WTC11 (cell line): ENCODE results near the gene TNS4. TPM values are rescaled to one million over a fixed set of nuclear protein-coding genes. Genes with fewer than 3 reads are reported as not detected.

Source experiments
- ATAC-seq: fragments of 200-7000 bp; cut with Tn5 transposase; 2 replicates; pipeline ENCODE4 v1.10.0; 2021; ENCODE audit warnings: mild to moderate bottlenecking, moderate library complexity
- CTCF ChIA-PET: fragments of 300-600 bp; sonication (Branson Sonifier 250); formaldehyde crosslinking; loops from one replicate; lab custom pipeline; 2021; ENCODE audit warnings: antibody characterized with exemption; lab: Charles Lee
- POLR2A ChIA-PET: fragments of 350-600 bp; sonication (Branson Sonifier 250); formaldehyde crosslinking; loops from one replicate; lab custom pipeline; 2021; ENCODE audit warnings: antibody characterized with exemption; lab: Charles Lee
- DNase-seq: peaks from one replicate; pipeline ENCODE4 v3.0.0; 2021; ENCODE audit warnings: low spot score
- H3K27ac Mint-ChIP-seq: 2 replicates; pipeline ENCODE4 v1.8.0; 2021; ENCODE audit warnings: mixed read lengths
- H3K27me3 Mint-ChIP-seq: 2 replicates; pipeline ENCODE4 v1.8.0; 2021; ENCODE audit warnings: low read depth, mild to moderate bottlenecking, moderate library complexity, mixed read lengths
- H3K36me3 Mint-ChIP-seq: 2 replicates; pipeline ENCODE4 v1.8.0; 2021; ENCODE audit warnings: mixed read lengths
- H3K4me1 Mint-ChIP-seq: 2 replicates; pipeline ENCODE4 v1.8.0; 2022; ENCODE audit warnings: mixed read lengths
- H3K4me3 Mint-ChIP-seq: 2 replicates; pipeline ENCODE4 v1.8.0; 2021; ENCODE audit warnings: mild to moderate bottlenecking, moderate library complexity, mixed read lengths
- H3K9me3 Mint-ChIP-seq: 2 replicates; pipeline ENCODE4 v1.8.0; 2021; ENCODE audit warnings: mixed read lengths
- AR ChIP-seq: fragments of 250-450 bp; sonication (Bioruptor Pico); IDR thresholded peaks from 2 replicates; pipeline ENCODE4 v1.9.0; 2021; ENCODE audit warnings: mild to moderate bottlenecking
- ATF2 ChIP-seq: sonication (generic); formaldehyde crosslinking; IDR thresholded peaks from 2 replicates; pipeline ENCODE4 v1.8.1; 2022; ENCODE audit warnings: low read depth, missing genetic modification reagents, borderline replicate concordance
- CREM ChIP-seq: sonication (generic); formaldehyde crosslinking; IDR thresholded peaks from 2 replicates; pipeline ENCODE4 v1.8.1; 2022; ENCODE audit warnings: mild to moderate bottlenecking, missing genetic modification reagents, moderate library complexity
- E2F1 ChIP-seq: sonication (generic); formaldehyde crosslinking; IDR thresholded peaks from 2 replicates; pipeline ENCODE4 v1.8.0; 2022; ENCODE audit warnings: mild to moderate bottlenecking, missing genetic modification reagents
- ETV6 ChIP-seq: sonication (generic); formaldehyde crosslinking; IDR thresholded peaks from 2 replicates; pipeline ENCODE4 v1.8.1; 2022; ENCODE audit warnings: mild to moderate bottlenecking, missing genetic modification reagents
- FOXJ3 ChIP-seq: sonication (generic); formaldehyde crosslinking; IDR thresholded peaks from 2 replicates; pipeline ENCODE4 v1.9.0; 2021; ENCODE audit warnings: missing genetic modification reagents, mild to moderate bottlenecking, borderline replicate concordance
- FOXK1 ChIP-seq: sonication (generic); formaldehyde crosslinking; IDR thresholded peaks from 2 replicates; pipeline ENCODE4 v1.8.0; 2022; ENCODE audit warnings: mild to moderate bottlenecking, moderate library complexity, missing genetic modification reagents
- FOXP1 ChIP-seq: sonication (generic); formaldehyde crosslinking; IDR thresholded peaks from 2 replicates; pipeline ENCODE4 v1.8.0; 2022; ENCODE audit warnings: missing genetic modification reagents, mild to moderate bottlenecking, moderate library complexity, borderline replicate concordance
- FOXP4 ChIP-seq: sonication (generic); formaldehyde crosslinking; IDR thresholded peaks from 2 replicates; pipeline ENCODE4 v1.8.0; 2022; ENCODE audit warnings: mild to moderate bottlenecking, missing genetic modification reagents
- GABPB1 ChIP-seq: sonication (generic); formaldehyde crosslinking; IDR thresholded peaks from 2 replicates; pipeline ENCODE4 v1.8.1; 2023; ENCODE audit warnings: mild to moderate bottlenecking, missing genetic modification reagents
- GTF2I ChIP-seq: fragments of 250-450 bp; sonication (Bioruptor Pico); conservative IDR thresholded peaks from 2 replicates; pipeline ENCODE4 v1.4.0; 2021; ENCODE audit warnings: mild to moderate bottlenecking
- HMGXB4 ChIP-seq: sonication (generic); formaldehyde crosslinking; IDR thresholded peaks from 2 replicates; pipeline ENCODE4 v1.8.1; 2023; ENCODE audit warnings: mild to moderate bottlenecking, moderate library complexity, missing genetic modification reagents
- NR2C2 ChIP-seq: sonication (generic); formaldehyde crosslinking; IDR thresholded peaks from 2 replicates; pipeline ENCODE4 v1.8.0; 2022; ENCODE audit warnings: mild to moderate bottlenecking, missing genetic modification reagents
- OVOL2 ChIP-seq: fragments of 250-450 bp; sonication (Bioruptor Pico); IDR thresholded peaks from 2 replicates; pipeline ENCODE4 v1.9.0; 2021; ENCODE audit warnings: mild to moderate bottlenecking, borderline replicate concordance
- PRRX2 ChIP-seq: fragments of 250-450 bp; sonication (Bioruptor Pico); IDR thresholded peaks from 2 replicates; pipeline ENCODE4 v1.8.0; 2021; ENCODE audit warnings: mild to moderate bottlenecking
- RORB ChIP-seq: fragments of 250-450 bp; sonication (Bioruptor Pico); IDR thresholded peaks from 2 replicates; pipeline ENCODE4 v1.9.0; 2021; ENCODE audit warnings: mild to moderate bottlenecking
- SMAD3 ChIP-seq: sonication (generic); formaldehyde crosslinking; IDR thresholded peaks from 2 replicates; pipeline ENCODE4 v1.8.0; 2022; ENCODE audit warnings: missing genetic modification reagents, mild to moderate bottlenecking, borderline replicate concordance
- TEAD1 ChIP-seq: sonication (generic); formaldehyde crosslinking; IDR thresholded peaks from 2 replicates; pipeline ENCODE4 v1.8.0; 2022; ENCODE audit warnings: mild to moderate bottlenecking, missing genetic modification reagents
- TP53 ChIP-seq: sonication (generic); formaldehyde crosslinking; IDR thresholded peaks from 2 replicates; pipeline ENCODE4 v1.8.1; 2023; ENCODE audit warnings: mild to moderate bottlenecking, missing genetic modification reagents
- ZBTB43 ChIP-seq: sonication (generic); formaldehyde crosslinking; IDR thresholded peaks from 2 replicates; pipeline ENCODE4 v1.8.1; 2023; ENCODE audit warnings: mild to moderate bottlenecking, missing genetic modification reagents
- ZNF121 ChIP-seq: sonication (generic); formaldehyde crosslinking; IDR thresholded peaks from 2 replicates; pipeline ENCODE4 v1.8.0; 2023; ENCODE audit warnings: missing genetic modification reagents
- ZNF281 ChIP-seq: sonication (generic); formaldehyde crosslinking; IDR thresholded peaks from 2 replicates; pipeline ENCODE4 v1.8.0; 2023; ENCODE audit warnings: mild to moderate bottlenecking, missing genetic modification reagents
- ZNF317 ChIP-seq: sonication (generic); formaldehyde crosslinking; IDR thresholded peaks from 2 replicates; pipeline ENCODE4 v1.8.1; 2023; ENCODE audit warnings: low read depth, mild to moderate bottlenecking, moderate library complexity, missing genetic modification reagents, borderline replicate concordance
- ZNF423 ChIP-seq: fragments of 250-450 bp; sonication (Bioruptor Pico); IDR thresholded peaks from 2 replicates; pipeline ENCODE4 v2.1.2; 2022; ENCODE audit warnings: mild to moderate bottlenecking, moderate library complexity
- ZNF671 ChIP-seq: fragments of 250-450 bp; sonication (Bioruptor Pico); IDR thresholded peaks from 2 replicates; pipeline ENCODE4 v1.8.0; 2021; ENCODE audit warnings: mild to moderate bottlenecking
- total RNA-seq: library from RNA; stranded (reverse); gene quantifications from 3 replicates; pipeline ENCODE4 v1.2.3, GENCODE V29; 2021

Gene TNS4
- total RNA-seq, 1 experiment from 2014 or later, result 0.87 TPM

- Mint-ChIP-seq H3K4me1 (peaks cover 66% of the 10 kb centered on the region), H3K4me3 (peak overlapping the region; percentile 30; the same call in 1 of the 2 replicates), H3K27ac (peak overlapping the region; percentile 87), H3K9me3 (no peaks in the 10 kb centered on the region), H3K36me3 (no peaks in the 10 kb centered on the region), H3K27me3 (peaks cover 2% of the 10 kb centered on the region; the same call in 1 of the 2 replicates)
- ChIA-PET CTCF (interaction anchor here (0.6 to 2.8 kb wide), 17 partner anchors 9 to 271 kb away, joined by 3 to 62 read pairs (median 5); partner anchors contain the start of genes IGFBP4, TOP2A and WIPF2), POLR2A (interaction anchor here (0.9 to 1.2 kb wide), 5 partner anchors 9 to 48 kb away, joined by 3 to 10 read pairs (median 5); no protein-coding TSS in a partner anchor)
- ATAC-seq, result peak; percentile 77
- peak; percentile 46 for DNase-seq
- TF ChIP-seq ZNF281 (CRISPR knock-in tag), result peak; percentile 89; the same call in 1 of the 2 replicates
- TF ChIP-seq ETV6, result peak; percentile 32; the same call in 1 of the 2 replicates
- peak; percentile 62; the same call in 1 of the 2 replicates for TF ChIP-seq ZNF423 (CRISPR knock-in tag)
- TF ChIP-seq E2F1 (CRISPR knock-in tag), result no peak
- TF ChIP-seq PRRX2 (CRISPR knock-in tag), result no peak
- TF ChIP-seq NR2C2 (CRISPR knock-in tag), result no peak
- no peak for TF ChIP-seq ZBTB43 (CRISPR knock-in tag)
- TF ChIP-seq ZNF671 (CRISPR knock-in tag), result no peak
- no peak for TF ChIP-seq TEAD1 (CRISPR knock-in tag)
- no peak for TF ChIP-seq FOXJ3 (CRISPR knock-in tag)
- TF ChIP-seq ATF2 (CRISPR knock-in tag), result no peak
- TF ChIP-seq GABPB1 (CRISPR knock-in tag), result no peak
- TF ChIP-seq CREM (CRISPR knock-in tag), result no peak
- TF ChIP-seq FOXK1 (CRISPR knock-in tag), result 0 out of 2 replicates have a peak, but pooled peaks have one; percentile 27
- TF ChIP-seq GTF2I (CRISPR knock-in tag), result no peak
- no peak for TF ChIP-seq OVOL2 (CRISPR knock-in tag)
- no peak for TF ChIP-seq RORB (CRISPR knock-in tag)
- no peak for TF ChIP-seq TP53 (CRISPR knock-in tag)
- no peak for TF ChIP-seq HMGXB4 (CRISPR knock-in tag)
- TF ChIP-seq FOXP1, result 0 out of 2 replicates have a peak, but pooled peaks have one; percentile 37
- TF ChIP-seq ZNF317 (CRISPR knock-in tag), result no peak
- TF ChIP-seq FOXP4 (CRISPR knock-in tag), result no peak
- no peak for TF ChIP-seq SMAD3 (CRISPR knock-in tag)
- no peak for TF ChIP-seq ZNF121 (CRISPR knock-in tag)
- no peak for TF ChIP-seq AR
Observed at GRCh38 chr17:40490289-40490853, 11.1 kb downstream of the TNS4 start.
